ENCODE results near the gene CSE1L.
"Not testable (repeated sequence)": the region's sequence is repeated elsewhere in the genome, so short reads cannot be mapped to it uniquely, and the experiment has no call there.

The CSE1L gene

GRCh38 chr20:49104365-49104648 is 58.2 kb downstream of the CSE1L start:
- Histone ChIP-seq H3K4me2 (ENCODE audit: low read length) (no peak overlapping the region), H3K9ac (ENCODE audit: low read depth, low read length) (no peak overlapping the region), H3K36me3 (ENCODE audit: insufficient read depth, low read length) (peaks cover 47% of the 10 kb centered on the region), H3K4me3 (ENCODE audit: low read length) (no peak overlapping the region), H3K27me3 (ENCODE audit: control insufficient read depth, insufficient read depth, low read length) (no peaks in the 10 kb centered on the region), H3K4me1 (ENCODE audit: control insufficient read depth, insufficient read depth, low read length) (no peaks in the 10 kb centered on the region), H3K9me3 (replicated peaks; ENCODE audit: low read length) (no peaks in the 10 kb centered on the region)

- H3K4me2 ChIP-seq (ENCODE audit: low read length); H3K27me3 ChIP-seq (ENCODE audit: control insufficient read depth, insufficient read depth, low read length); H3K4me3 ChIP-seq (ENCODE audit: low read length); H3K9me3 ChIP-seq (replicated peaks; ENCODE audit: low read length); H3K9ac ChIP-seq (ENCODE audit: low read depth, low read length); H3K4me1 ChIP-seq (ENCODE audit: control insufficient read depth, insufficient read depth, low read length): not testable (repeated sequence)
- H3K36me3 ChIP-seq (ENCODE audit: insufficient read depth, low read length) = peaks cover 51% of the 10 kb centered on the region
These were observed 59.0 kb downstream of the CSE1L start for GRCh38 chr20:49104979-49105547.

- no peaks in the 10 kb centered on the region for H3K4me1 ChIP-seq (ENCODE audit: control insufficient read depth, insufficient read depth, low read length)
- H3K36me3 ChIP-seq (ENCODE audit: insufficient read depth, low read length) = peaks cover 51% of the 10 kb centered on the region
- no peak overlapping the region for H3K4me2 ChIP-seq (ENCODE audit: low read length)
- H3K9ac ChIP-seq (ENCODE audit: low read depth, low read length) = no peak overlapping the region
- no peaks in the 10 kb centered on the region for H3K9me3 ChIP-seq (replicated peaks; ENCODE audit: low read length)
- no peak overlapping the region for H3K4me3 ChIP-seq (ENCODE audit: low read length)
- H3K27me3 ChIP-seq (ENCODE audit: control insufficient read depth, insufficient read depth, low read length) = no peaks in the 10 kb centered on the region
These were observed 60.2 kb downstream of the CSE1L start for GRCh38 chr20:49106328-49106727.

GRCh38 chr20:49110767-49111694 is 64.9 kb downstream of the CSE1L start:
- peaks cover 44% of the 10 kb centered on the region for H3K36me3 ChIP-seq (ENCODE audit: insufficient read depth, low read length)
- no peaks in the 10 kb centered on the region for H3K27me3 ChIP-seq (ENCODE audit: control insufficient read depth, insufficient read depth, low read length)
- no peak overlapping the region for H3K9ac ChIP-seq (ENCODE audit: low read depth, low read length)
- peaks cover 6% of the 10 kb centered on the region for H3K4me1 ChIP-seq (ENCODE audit: control insufficient read depth, insufficient read depth, low read length)
- no peak overlapping the region for H3K4me2 ChIP-seq (ENCODE audit: low read length)
- H3K4me3 ChIP-seq (ENCODE audit: low read length) = no peak overlapping the region
- H3K9me3 ChIP-seq (replicated peaks; ENCODE audit: low read length) = no peaks in the 10 kb centered on the region

GRCh38 chr20:49112596-49113274 is 66.6 kb downstream of the CSE1L start:
- Histone ChIP-seq H3K4me2 (ENCODE audit: low read length) (no peak overlapping the region), H3K36me3 (ENCODE audit: insufficient read depth, low read length) (peaks cover 58% of the 10 kb centered on the region), H3K9me3 (replicated peaks; ENCODE audit: low read length) (no peaks in the 10 kb centered on the region), H3K27me3 (ENCODE audit: control insufficient read depth, insufficient read depth, low read length) (no peaks in the 10 kb centered on the region), H3K4me3 (ENCODE audit: low read length) (no peak overlapping the region), H3K4me1 (ENCODE audit: control insufficient read depth, insufficient read depth, low read length) (peaks cover 6% of the 10 kb centered on the region), H3K9ac (ENCODE audit: low read depth, low read length) (no peak overlapping the region)

GRCh38 chr20:49115564-49115963 is 69.5 kb downstream of the CSE1L start:
- peaks cover 6% of the 10 kb centered on the region for H3K4me1 ChIP-seq (ENCODE audit: control insufficient read depth, insufficient read depth, low read length)
- H3K9me3 ChIP-seq (replicated peaks; ENCODE audit: low read length) = no peaks in the 10 kb centered on the region
- no peaks in the 10 kb centered on the region for H3K27me3 ChIP-seq (ENCODE audit: control insufficient read depth, insufficient read depth, low read length)
- H3K4me2 ChIP-seq (ENCODE audit: low read length) = no peak overlapping the region
- no peak overlapping the region for H3K9ac ChIP-seq (ENCODE audit: low read depth, low read length)
- H3K36me3 ChIP-seq (ENCODE audit: insufficient read depth, low read length) = peaks cover 73% of the 10 kb centered on the region
- H3K4me3 ChIP-seq (ENCODE audit: low read length) = no peak overlapping the region

- Histone ChIP-seq H3K4me2 (ENCODE audit: low read length) (no peak overlapping the region), H3K27me3 (ENCODE audit: control insufficient read depth, insufficient read depth, low read length) (no peaks in the 10 kb centered on the region), H3K4me3 (ENCODE audit: low read length) (no peak overlapping the region), H3K9me3 (replicated peaks; ENCODE audit: low read length) (no peaks in the 10 kb centered on the region), H3K9ac (ENCODE audit: low read depth, low read length) (no peak overlapping the region), H3K36me3 (ENCODE audit: insufficient read depth, low read length) (peaks cover 80% of the 10 kb centered on the region), H3K4me1 (ENCODE audit: control insufficient read depth, insufficient read depth, low read length) (no peaks in the 10 kb centered on the region)
These were observed 72.2 kb downstream of the CSE1L start for GRCh38 chr20:49118307-49118706.

- Histone ChIP-seq H3K27me3 (ENCODE audit: control insufficient read depth, insufficient read depth, low read length) (no peaks in the 10 kb centered on the region), H3K9ac (ENCODE audit: low read depth, low read length) (no peak overlapping the region), H3K36me3 (ENCODE audit: insufficient read depth, low read length) (peaks cover 79% of the 10 kb centered on the region), H3K4me2 (ENCODE audit: low read length) (no peak overlapping the region), H3K4me3 (ENCODE audit: low read length) (no peak overlapping the region), H3K4me1 (ENCODE audit: control insufficient read depth, insufficient read depth, low read length) (no peaks in the 10 kb centered on the region), H3K9me3 (replicated peaks; ENCODE audit: low read length) (no peaks in the 10 kb centered on the region)
These were observed 73.9 kb downstream of the CSE1L start for GRCh38 chr20:49119988-49120387.

GRCh38 chr20:49122920-49123319 is 76.8 kb downstream of the CSE1L start:
- H3K9me3 ChIP-seq (replicated peaks; ENCODE audit: low read length) = no peaks in the 10 kb centered on the region
- no peak overlapping the region for H3K9ac ChIP-seq (ENCODE audit: low read depth, low read length)
- H3K4me2 ChIP-seq (ENCODE audit: low read length) = no peak overlapping the region
- H3K36me3 ChIP-seq (ENCODE audit: insufficient read depth, low read length) = peaks cover 53% of the 10 kb centered on the region
- no peaks in the 10 kb centered on the region for H3K27me3 ChIP-seq (ENCODE audit: control insufficient read depth, insufficient read depth, low read length)
- H3K4me1 ChIP-seq (ENCODE audit: control insufficient read depth, insufficient read depth, low read length) = no peaks in the 10 kb centered on the region
- no peak overlapping the region for H3K4me3 ChIP-seq (ENCODE audit: low read length)

- no peaks in the 10 kb centered on the region for H3K4me1 ChIP-seq (ENCODE audit: control insufficient read depth, insufficient read depth, low read length)
- H3K9me3 ChIP-seq (replicated peaks; ENCODE audit: low read length) = no peaks in the 10 kb centered on the region
- H3K4me2 ChIP-seq (ENCODE audit: low read length) = no peak overlapping the region
- no peak overlapping the region for H3K9ac ChIP-seq (ENCODE audit: low read depth, low read length)
- peaks cover 45% of the 10 kb centered on the region for H3K36me3 ChIP-seq (ENCODE audit: insufficient read depth, low read length)
- no peak overlapping the region for H3K4me3 ChIP-seq (ENCODE audit: low read length)
- no peaks in the 10 kb centered on the region for H3K27me3 ChIP-seq (ENCODE audit: control insufficient read depth, insufficient read depth, low read length)
These were observed 77.9 kb downstream of the CSE1L start for GRCh38 chr20:49123982-49124381.

GRCh38 chr20:49132995-49133478 is 86.9 kb downstream of the CSE1L start:
- Histone ChIP-seq H3K4me1 (ENCODE audit: control insufficient read depth, insufficient read depth, low read length) (no peaks in the 10 kb centered on the region), H3K4me3 (ENCODE audit: low read length) (no peak overlapping the region), H3K36me3 (ENCODE audit: insufficient read depth, low read length) (peaks cover 21% of the 10 kb centered on the region), H3K27me3 (ENCODE audit: control insufficient read depth, insufficient read depth, low read length) (no peaks in the 10 kb centered on the region), H3K4me2 (ENCODE audit: low read length) (no peak overlapping the region), H3K9me3 (replicated peaks; ENCODE audit: low read length) (no peaks in the 10 kb centered on the region), H3K9ac (ENCODE audit: low read depth, low read length) (no peak overlapping the region)

Data from skeletal muscle satellite cell (primary cell).